ENCODE measurements around the gene TENT4A.

TENT4A gene

GRCh38 chr5:6731465-6732237 lies 18.4 kb downstream of the TENT4A start:
- in situ Hi-C loops (cut with HindIII; ENCODE audit: low sequenced_read_pairs) = no loop called here

GRCh38 chr5:6732634-6733410 lies 19.6 kb downstream of the TENT4A start:
- in situ Hi-C loops (cut with HindIII; ENCODE audit: low sequenced_read_pairs) = no loop called here

- in situ Hi-C loops (cut with HindIII; ENCODE audit: low sequenced_read_pairs) = no loop called here
These were observed 20.4 kb downstream of the TENT4A start for GRCh38 chr5:6733411-6734242.

GRCh38 chr5:6734243-6734700 lies 21.0 kb downstream of the TENT4A start:
- in situ Hi-C loops (cut with HindIII; ENCODE audit: low sequenced_read_pairs) = no loop called here

- in situ Hi-C loops (cut with HindIII; ENCODE audit: low sequenced_read_pairs) = no loop called here
These were observed 21.5 kb downstream of the TENT4A start for GRCh38 chr5:6734781-6735180.

- in situ Hi-C loops (cut with HindIII; ENCODE audit: low sequenced_read_pairs) = no loop called here
These were observed 22.9 kb downstream of the TENT4A start for GRCh38 chr5:6736106-6736505.

GRCh38 chr5:6736524-6737042 lies 23.4 kb downstream of the TENT4A start:
- in situ Hi-C loops (cut with HindIII; ENCODE audit: low sequenced_read_pairs) = no loop called here

- in situ Hi-C loops (cut with HindIII; ENCODE audit: low sequenced_read_pairs) = no loop called here
These were observed 24.1 kb downstream of the TENT4A start for GRCh38 chr5:6737043-6737941.

GRCh38 chr5:6739603-6740002 lies 26.4 kb downstream of the TENT4A start:
- in situ Hi-C loops (cut with HindIII; ENCODE audit: low sequenced_read_pairs) = no loop called here

GRCh38 chr5:6740586-6741150 lies 27.4 kb downstream of the TENT4A start:
- in situ Hi-C loops (cut with HindIII; ENCODE audit: low sequenced_read_pairs) = no loop called here

- in situ Hi-C loops (cut with HindIII; ENCODE audit: low sequenced_read_pairs) = no loop called here
These were observed 29.0 kb downstream of the TENT4A start for GRCh38 chr5:6742081-6742758.

- in situ Hi-C loops (cut with HindIII; ENCODE audit: low sequenced_read_pairs) = no loop called here
These were observed 29.9 kb downstream of the TENT4A start for GRCh38 chr5:6743161-6743560.

- in situ Hi-C loops (cut with HindIII; ENCODE audit: low sequenced_read_pairs) = no loop called here
These were observed 31.8 kb downstream of the TENT4A start for GRCh38 chr5:6744841-6745705.

- in situ Hi-C loops (cut with HindIII; ENCODE audit: low sequenced_read_pairs) = no loop called here
These were observed 32.5 kb downstream of the TENT4A start for GRCh38 chr5:6745706-6746222.

GRCh38 chr5:6746244-6746643 lies 33.0 kb downstream of the TENT4A start:
- in situ Hi-C loops (cut with HindIII; ENCODE audit: low sequenced_read_pairs) = no loop called here

- in situ Hi-C loops (cut with HindIII; ENCODE audit: low sequenced_read_pairs) = no loop called here
These were observed 33.9 kb downstream of the TENT4A start for GRCh38 chr5:6747103-6747502.

GRCh38 chr5:6748142-6748541 lies 34.9 kb downstream of the TENT4A start:
- in situ Hi-C loops (cut with HindIII; ENCODE audit: low sequenced_read_pairs) = no loop called here
